Measurements from ENCODE around the gene NPHP4. TPM values are rescaled to one million over a fixed set of nuclear protein-coding genes. Genes with fewer than 3 reads are reported as not detected.

The NPHP4 gene
- total RNA-seq, 1 experiment from 2014 or later, result 3.9 TPM

DNA sequence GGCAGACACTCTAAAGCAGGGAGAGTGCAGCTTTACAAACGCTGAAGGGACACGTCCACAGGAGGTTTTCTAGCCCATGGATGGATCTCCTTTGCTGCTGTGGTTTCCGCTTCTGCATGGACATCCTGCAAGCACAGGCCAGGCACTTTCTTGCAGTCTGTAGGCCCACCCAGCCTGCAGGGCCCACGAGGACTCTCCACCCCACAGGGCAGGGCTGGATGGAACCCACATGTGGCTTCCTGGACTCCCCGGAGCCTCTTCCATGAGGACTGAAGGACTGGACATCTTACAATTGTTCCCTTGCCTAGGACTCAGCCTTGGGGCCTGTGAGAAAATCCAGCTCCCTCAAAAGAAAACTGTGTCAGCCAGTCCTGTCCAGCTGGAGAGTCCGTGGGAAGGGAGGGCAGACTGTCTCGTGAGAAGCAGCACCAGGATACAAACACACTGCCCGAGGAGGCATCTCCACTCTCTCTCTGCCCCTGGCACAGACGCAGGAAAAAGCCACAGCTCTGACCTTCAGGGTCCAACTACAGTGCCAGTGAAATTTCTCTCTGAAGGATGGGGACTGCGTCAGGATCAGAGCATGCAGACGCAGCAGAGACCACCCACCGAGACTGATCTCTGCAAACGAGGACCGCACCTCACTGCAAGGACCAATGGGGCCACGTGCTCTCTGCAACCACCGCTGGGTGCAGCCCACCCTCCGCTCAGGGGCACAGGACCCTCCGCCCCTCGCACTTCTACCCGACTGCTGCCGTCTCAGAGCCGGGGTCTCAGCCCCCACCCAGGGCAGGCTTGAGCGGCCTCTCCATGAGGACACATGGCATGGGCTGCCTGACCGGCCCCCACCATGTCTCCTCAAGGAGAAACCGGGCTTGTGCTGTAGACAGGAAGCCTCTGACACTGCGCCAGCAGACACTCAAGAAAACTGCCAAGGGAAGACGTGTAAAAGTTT lies 130.1 kb downstream of the NPHP4 start:
- Histone ChIP-seq H3K4me2 (ENCODE audit: low read depth, low read length, poor library complexity, severe bottlenecking) (no peak overlapping the region), H3K27me3 (ENCODE audit: low read length) (no peaks in the 10 kb centered on the region), H3K36me3 (ENCODE audit: insufficient read depth, low read length) (no peaks in the 10 kb centered on the region), H3K9ac (ENCODE audit: low read length) (no peak overlapping the region), H3K9me3 (ENCODE audit: low read length) (no peaks in the 10 kb centered on the region), H3K79me2 (ENCODE audit: low read length) (no peaks in the 10 kb centered on the region), H3K9me2 (replicated peaks; ENCODE audit: insufficient read depth, low read length) (no peaks in the 10 kb centered on the region), H4K20me1 (ENCODE audit: insufficient read depth, low read depth, low read length) (no peaks in the 10 kb centered on the region), H2AFZ (ENCODE audit: low read length) (no peak overlapping the region), H3K4me1 (ENCODE audit: low read length) (no peaks in the 10 kb centered on the region), H3K4me3 (ENCODE audit: low read length) (no peak overlapping the region), H3K27ac (ENCODE audit: low read length) (no peak overlapping the region)
- DNase-seq, result no peak

GRCh38 chr1:5860277-5860676 lies 131.9 kb downstream of the NPHP4 start:
- no peaks in the 10 kb centered on the region for H3K4me1 ChIP-seq (ENCODE audit: low read length)
- H3K4me2 ChIP-seq (ENCODE audit: low read depth, low read length, poor library complexity, severe bottlenecking), result no peak overlapping the region
- no peaks in the 10 kb centered on the region for H3K9me2 ChIP-seq (replicated peaks; ENCODE audit: insufficient read depth, low read length)
- no peaks in the 10 kb centered on the region for H4K20me1 ChIP-seq (ENCODE audit: insufficient read depth, low read depth, low read length)
- H3K4me3 ChIP-seq (ENCODE audit: low read length), result no peak overlapping the region
- H3K79me2 ChIP-seq (ENCODE audit: low read length), result no peaks in the 10 kb centered on the region
- H3K9me3 ChIP-seq (ENCODE audit: low read length), result no peaks in the 10 kb centered on the region
- H3K36me3 ChIP-seq (ENCODE audit: insufficient read depth, low read length), result no peaks in the 10 kb centered on the region
- no peak for DNase-seq
- no peak overlapping the region for H3K27ac ChIP-seq (ENCODE audit: low read length)
- no peaks in the 10 kb centered on the region for H3K27me3 ChIP-seq (ENCODE audit: low read length)
- H3K9ac ChIP-seq (ENCODE audit: low read length), result no peak overlapping the region
- H2AFZ ChIP-seq (ENCODE audit: low read length), result no peak overlapping the region

GRCh38 chr1:5859766-5860165 lies 132.5 kb downstream of the NPHP4 start:
- no peak overlapping the region for H3K4me2 ChIP-seq (ENCODE audit: low read depth, low read length, poor library complexity, severe bottlenecking)
- no peak overlapping the region for H3K4me3 ChIP-seq (ENCODE audit: low read length)
- H3K27ac ChIP-seq (ENCODE audit: low read length), result no peak overlapping the region
- no peaks in the 10 kb centered on the region for H4K20me1 ChIP-seq (ENCODE audit: insufficient read depth, low read depth, low read length)
- no peaks in the 10 kb centered on the region for H3K36me3 ChIP-seq (ENCODE audit: insufficient read depth, low read length)
- no peaks in the 10 kb centered on the region for H3K9me2 ChIP-seq (replicated peaks; ENCODE audit: insufficient read depth, low read length)
- H3K27me3 ChIP-seq (ENCODE audit: low read length), result no peaks in the 10 kb centered on the region
- no peak overlapping the region for H2AFZ ChIP-seq (ENCODE audit: low read length)
- no peaks in the 10 kb centered on the region for H3K4me1 ChIP-seq (ENCODE audit: low read length)
- no peaks in the 10 kb centered on the region for H3K79me2 ChIP-seq (ENCODE audit: low read length)
- H3K9me3 ChIP-seq (ENCODE audit: low read length), result no peaks in the 10 kb centered on the region
- H3K9ac ChIP-seq (ENCODE audit: low read length), result no peak overlapping the region
- no peak for DNase-seq

DNA sequence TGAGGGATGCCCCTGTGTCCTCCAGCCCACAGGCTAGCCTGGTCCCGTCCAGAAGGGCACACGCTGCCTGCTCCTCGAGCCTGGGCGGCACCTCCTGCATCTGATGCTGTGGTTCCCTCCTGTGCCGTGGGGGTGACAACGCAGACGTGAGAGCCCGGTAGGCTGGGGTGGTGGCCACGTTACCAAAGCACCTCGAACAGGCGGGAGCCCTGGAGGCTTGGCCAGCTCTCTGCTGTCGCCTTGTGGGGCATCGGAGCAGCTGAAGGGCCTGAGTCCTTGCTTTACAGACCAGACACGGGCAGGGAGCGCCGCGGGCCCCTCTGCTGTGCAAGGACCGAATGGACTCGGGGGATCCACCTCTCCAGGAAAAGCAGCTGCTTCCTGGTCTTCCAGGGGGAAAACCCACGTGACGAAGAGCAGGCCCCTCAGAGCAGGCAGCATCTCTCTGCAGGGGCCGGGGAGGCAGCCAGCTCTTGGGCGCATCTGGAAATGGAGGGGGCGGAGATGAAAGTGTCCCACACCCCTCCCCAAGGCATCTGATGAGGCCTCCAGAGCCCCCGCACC lies 133.3 kb downstream of the NPHP4 start:
- H3K36me3 ChIP-seq (ENCODE audit: insufficient read depth, low read length), result no peaks in the 10 kb centered on the region
- no peaks in the 10 kb centered on the region for H3K27me3 ChIP-seq (ENCODE audit: low read length)
- H3K79me2 ChIP-seq (ENCODE audit: low read length), result no peaks in the 10 kb centered on the region
- H3K9ac ChIP-seq (ENCODE audit: low read length), result no peak overlapping the region
- no peak overlapping the region for H2AFZ ChIP-seq (ENCODE audit: low read length)
- H3K27ac ChIP-seq (ENCODE audit: low read length), result no peak overlapping the region
- no peak overlapping the region for H3K4me3 ChIP-seq (ENCODE audit: low read length)
- H4K20me1 ChIP-seq (ENCODE audit: insufficient read depth, low read depth, low read length), result no peaks in the 10 kb centered on the region
- H3K9me3 ChIP-seq (ENCODE audit: low read length), result no peaks in the 10 kb centered on the region
- no peaks in the 10 kb centered on the region for H3K9me2 ChIP-seq (replicated peaks; ENCODE audit: insufficient read depth, low read length)
- no peak overlapping the region for H3K4me2 ChIP-seq (ENCODE audit: low read depth, low read length, poor library complexity, severe bottlenecking)
- H3K4me1 ChIP-seq (ENCODE audit: low read length), result no peaks in the 10 kb centered on the region
- no peak for DNase-seq

GRCh38 chr1:5858246-5858645 lies 134.0 kb downstream of the NPHP4 start:
- Histone ChIP-seq H3K4me3 (ENCODE audit: low read length) (no peak overlapping the region), H3K9me3 (ENCODE audit: low read length) (no peaks in the 10 kb centered on the region), H3K9ac (ENCODE audit: low read length) (no peak overlapping the region), H3K36me3 (ENCODE audit: insufficient read depth, low read length) (no peaks in the 10 kb centered on the region), H3K4me1 (ENCODE audit: low read length) (no peaks in the 10 kb centered on the region), H3K27ac (ENCODE audit: low read length) (no peak overlapping the region), H4K20me1 (ENCODE audit: insufficient read depth, low read depth, low read length) (no peaks in the 10 kb centered on the region), H3K4me2 (ENCODE audit: low read depth, low read length, poor library complexity, severe bottlenecking) (no peak overlapping the region), H3K27me3 (ENCODE audit: low read length) (no peaks in the 10 kb centered on the region), H3K9me2 (replicated peaks; ENCODE audit: insufficient read depth, low read length) (no peaks in the 10 kb centered on the region), H3K79me2 (ENCODE audit: low read length) (no peaks in the 10 kb centered on the region), H2AFZ (ENCODE audit: low read length) (no peak overlapping the region)
- DNase-seq, result no peak

GRCh38 chr1:5857508-5858090 lies 134.6 kb downstream of the NPHP4 start:
- H3K36me3 ChIP-seq (ENCODE audit: insufficient read depth, low read length), result no peaks in the 10 kb centered on the region
- no peaks in the 10 kb centered on the region for H3K27me3 ChIP-seq (ENCODE audit: low read length)
- H3K27ac ChIP-seq (ENCODE audit: low read length), result no peak overlapping the region
- H4K20me1 ChIP-seq (ENCODE audit: insufficient read depth, low read depth, low read length), result no peaks in the 10 kb centered on the region
- no peak overlapping the region for H3K4me2 ChIP-seq (ENCODE audit: low read depth, low read length, poor library complexity, severe bottlenecking)
- H3K9me2 ChIP-seq (replicated peaks; ENCODE audit: insufficient read depth, low read length), result no peaks in the 10 kb centered on the region
- no peak overlapping the region for H2AFZ ChIP-seq (ENCODE audit: low read length)
- H3K79me2 ChIP-seq (ENCODE audit: low read length), result no peaks in the 10 kb centered on the region
- H3K9me3 ChIP-seq (ENCODE audit: low read length), result no peaks in the 10 kb centered on the region
- no peaks in the 10 kb centered on the region for H3K4me1 ChIP-seq (ENCODE audit: low read length)
- H3K4me3 ChIP-seq (ENCODE audit: low read length), result no peak overlapping the region
- DNase-seq, result no peak
- no peak overlapping the region for H3K9ac ChIP-seq (ENCODE audit: low read length)

DNA sequence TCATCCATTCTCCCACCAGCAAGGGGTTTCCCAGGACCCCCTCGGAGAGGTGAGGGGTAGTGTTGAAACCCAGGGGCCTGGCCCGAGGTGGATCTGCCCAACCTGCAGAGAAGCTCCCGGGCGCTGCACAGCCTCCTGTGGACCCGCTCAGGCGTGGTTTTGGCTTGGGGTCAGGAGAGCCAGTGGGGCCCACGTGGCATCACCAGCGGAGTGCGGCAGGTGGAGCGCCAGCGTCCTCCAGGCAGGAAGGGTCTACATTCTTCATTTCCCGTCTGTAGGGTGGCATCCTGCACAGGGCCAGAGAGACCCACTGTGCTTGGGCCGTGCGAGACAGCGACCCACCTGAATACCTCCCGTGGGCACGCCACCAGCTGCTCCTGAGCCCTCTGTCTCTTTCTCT lies 135.2 kb downstream of the NPHP4 start:
- H3K9me3 ChIP-seq (ENCODE audit: low read length), result no peaks in the 10 kb centered on the region
- H3K9ac ChIP-seq (ENCODE audit: low read length), result no peak overlapping the region
- no peaks in the 10 kb centered on the region for H4K20me1 ChIP-seq (ENCODE audit: insufficient read depth, low read depth, low read length)
- DNase-seq, result no peak
- no peak overlapping the region for H3K27ac ChIP-seq (ENCODE audit: low read length)
- H3K36me3 ChIP-seq (ENCODE audit: insufficient read depth, low read length), result no peaks in the 10 kb centered on the region
- H3K4me1 ChIP-seq (ENCODE audit: low read length), result no peaks in the 10 kb centered on the region
- no peaks in the 10 kb centered on the region for H3K79me2 ChIP-seq (ENCODE audit: low read length)
- no peak overlapping the region for H3K4me3 ChIP-seq (ENCODE audit: low read length)
- no peak overlapping the region for H3K4me2 ChIP-seq (ENCODE audit: low read depth, low read length, poor library complexity, severe bottlenecking)
- no peak overlapping the region for H2AFZ ChIP-seq (ENCODE audit: low read length)
- no peaks in the 10 kb centered on the region for H3K9me2 ChIP-seq (replicated peaks; ENCODE audit: insufficient read depth, low read length)
- no peaks in the 10 kb centered on the region for H3K27me3 ChIP-seq (ENCODE audit: low read length)

- H3K27ac ChIP-seq (ENCODE audit: low read length), result no peak overlapping the region
- H3K4me2 ChIP-seq (ENCODE audit: low read depth, low read length, poor library complexity, severe bottlenecking), result no peak overlapping the region
- H3K4me3 ChIP-seq (ENCODE audit: low read length), result no peak overlapping the region
- H3K9ac ChIP-seq (ENCODE audit: low read length), result no peak overlapping the region
- H4K20me1 ChIP-seq (ENCODE audit: insufficient read depth, low read depth, low read length), result no peaks in the 10 kb centered on the region
- no peak overlapping the region for H2AFZ ChIP-seq (ENCODE audit: low read length)
- H3K27me3 ChIP-seq (ENCODE audit: low read length), result no peaks in the 10 kb centered on the region
- H3K36me3 ChIP-seq (ENCODE audit: insufficient read depth, low read length), result no peaks in the 10 kb centered on the region
- no peaks in the 10 kb centered on the region for H3K4me1 ChIP-seq (ENCODE audit: low read length)
- no peaks in the 10 kb centered on the region for H3K9me3 ChIP-seq (ENCODE audit: low read length)
- no peak for DNase-seq
- no peaks in the 10 kb centered on the region for H3K79me2 ChIP-seq (ENCODE audit: low read length)
- no peaks in the 10 kb centered on the region for H3K9me2 ChIP-seq (replicated peaks; ENCODE audit: insufficient read depth, low read length)
These were observed 135.9 kb downstream of the NPHP4 start for GRCh38 chr1:5856246-5856815.

Measured in Karpas-422 (cell line).